ENCODE results near the gene DTL. TPM values are rescaled to one million over a fixed set of nuclear protein-coding genes. Genes with fewer than 3 reads are reported as not detected.

The DTL gene
- total RNA-seq, 1 experiment from 2014 or later = 73.0 TPM

DNA sequence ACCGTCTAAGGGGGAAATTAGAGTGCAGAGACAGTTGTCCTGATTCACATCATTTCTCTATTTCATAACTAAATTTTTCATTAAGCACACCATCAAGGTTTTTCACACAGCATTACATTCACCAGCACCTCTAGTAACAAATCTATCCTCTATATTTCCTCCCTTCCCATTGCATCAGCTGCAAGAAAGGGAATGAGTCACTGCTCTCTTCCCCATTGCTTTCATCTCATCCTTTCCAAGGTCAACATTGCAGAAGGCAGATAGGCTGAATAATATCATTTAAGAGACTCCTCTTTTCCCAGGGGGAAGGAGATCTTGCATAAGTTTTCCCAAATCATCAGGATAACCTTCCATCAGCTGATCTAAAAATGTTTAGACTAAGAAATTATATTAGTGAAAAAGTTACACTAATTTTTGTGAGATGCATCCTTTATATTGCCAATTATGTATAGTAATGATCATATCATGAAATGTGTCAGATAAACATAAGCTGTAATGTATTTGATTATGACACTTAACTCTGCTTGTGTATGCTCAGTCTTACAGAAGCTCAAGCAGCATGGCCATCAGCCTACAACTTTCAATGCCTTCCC is 4.5 kb upstream of the DTL start:
- peak overlapping the region in 2 of 3 experiments; percentile 4 to 26; a peak in 4 of 7 replicates for H3K27ac Mint-ChIP-seq
- no peak overlapping the region for H2AFZ ChIP-seq (ENCODE audit: low read length)

More for the DNA sequence above, 4.5 kb upstream of the DTL start:
- no peak for DNase-seq
- Histone ChIP-seq H3K4me1 (ENCODE audit: insufficient read depth, low read length) (peaks cover 3% of the 10 kb centered on the region; the same call in 1 of the 2 replicates), H3K14ac (ENCODE audit: insufficient read depth, low read length) (no peak overlapping the region), H3K79me2 (ENCODE audit: insufficient read depth, low read length) (peaks cover 11% of the 10 kb centered on the region), H3K23me2 (ENCODE audit: insufficient read length, low read depth, low read length, poor library complexity, severe bottlenecking) (peaks cover 5% of the 10 kb centered on the region), H4K91ac (ENCODE audit: insufficient read length, low read depth, low read length) (no peak overlapping the region), H4K20me1 (ENCODE audit: control insufficient read depth, insufficient read depth, insufficient read length) (no peaks in the 10 kb centered on the region), H2BK20ac (ENCODE audit: low read depth, low read length, poor library complexity, severe bottlenecking) (no peak overlapping the region), H3K27ac (ENCODE audit: insufficient read length, low read depth, low read length) (no peak overlapping the region), H3K56ac (ENCODE audit: insufficient read length, low read depth, low read length) (no peak overlapping the region), H2BK12ac (ENCODE audit: insufficient read length, low read depth, low read length) (no peak overlapping the region), H3K4ac (ENCODE audit: low read depth, low read length) (no peak overlapping the region), H3K18ac (ENCODE audit: insufficient read length, low read depth, low read length) (no peak overlapping the region), H2BK15ac (ENCODE audit: low read depth, low read length) (no peak overlapping the region), H3K79me1 (ENCODE audit: insufficient read depth, low read depth, low read length, poor library complexity, severe bottlenecking) (no peaks in the 10 kb centered on the region), H4K5ac (ENCODE audit: insufficient read length, low read depth, low read length) (no peak overlapping the region), H2BK5ac (ENCODE audit: insufficient read length, low read length) (no peak overlapping the region), H3T11ph (ENCODE audit: low read length) (no peak overlapping the region), H2AK5ac (ENCODE audit: insufficient read length, low read length) (no peak overlapping the region), H3K4me2 (ENCODE audit: insufficient read depth, insufficient read length, low read length) (no peak overlapping the region), H3K9me3 (ENCODE audit: control insufficient read depth, low read depth, low read length) (no peaks in the 10 kb centered on the region), H4K8ac (replicated peaks; ENCODE audit: insufficient read length, low read depth, low read length) (no peak overlapping the region), H3K27me3 (ENCODE audit: insufficient read depth, low read length) (no peaks in the 10 kb centered on the region), H2BK120ac (ENCODE audit: low read depth, low read length, poor library complexity, severe bottlenecking) (no peak overlapping the region), H3K9ac (ENCODE audit: extremely low read depth, insufficient read length, low read length) (no peak overlapping the region), H3K23ac (ENCODE audit: insufficient read length, low read depth, low read length) (no peak overlapping the region)
- Mint-ChIP-seq H3K36me3 (ENCODE audit: insufficient read depth in 1 of 3, low read depth in 3 of 3) (peaks cover 6 to 17% (median 12%) of the 10 kb centered on the region in 3 experiments), H3K4me1 (peaks cover 28 to 30% of the 10 kb centered on the region in 2 experiments), H3K27me3 (ENCODE audit: low read depth) (no peaks in the 10 kb centered on the region), H3K4me3 (no peak overlapping the region), H3K9me3 (peaks cover 0 to 3% of the 10 kb centered on the region in 2 experiments; a peak in 2 of 5 replicates)
- TF ChIP-seq, protein P1, sequence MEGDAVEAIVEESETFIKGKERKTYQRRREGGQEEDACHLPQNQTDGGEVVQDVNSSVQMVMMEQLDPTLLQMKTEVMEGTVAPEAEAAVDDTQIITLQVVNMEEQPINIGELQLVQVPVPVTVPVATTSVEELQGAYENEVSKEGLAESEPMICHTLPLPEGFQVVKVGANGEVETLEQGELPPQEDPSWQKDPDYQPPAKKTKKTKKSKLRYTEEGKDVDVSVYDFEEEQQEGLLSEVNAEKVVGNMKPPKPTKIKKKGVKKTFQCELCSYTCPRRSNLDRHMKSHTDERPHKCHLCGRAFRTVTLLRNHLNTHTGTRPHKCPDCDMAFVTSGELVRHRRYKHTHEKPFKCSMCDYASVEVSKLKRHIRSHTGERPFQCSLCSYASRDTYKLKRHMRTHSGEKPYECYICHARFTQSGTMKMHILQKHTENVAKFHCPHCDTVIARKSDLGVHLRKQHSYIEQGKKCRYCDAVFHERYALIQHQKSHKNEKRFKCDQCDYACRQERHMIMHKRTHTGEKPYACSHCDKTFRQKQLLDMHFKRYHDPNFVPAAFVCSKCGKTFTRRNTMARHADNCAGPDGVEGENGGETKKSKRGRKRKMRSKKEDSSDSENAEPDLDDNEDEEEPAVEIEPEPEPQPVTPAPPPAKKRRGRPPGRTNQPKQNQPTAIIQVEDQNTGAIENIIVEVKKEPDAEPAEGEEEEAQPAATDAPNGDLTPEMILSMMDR (conservative IDR thresholded peaks at IDR 0.05) = no peak
- no CpG with 5 or more reads among the region's 1 CpG for WGBS (ENCODE audit: extremely low coverage, insufficient read length, low lambda C conversion rate)

All from H9 (cell line).